Upper lobe of left lung (tissue), 6 donors: ENCODE measurements around the gene CMTM1. TPM values are rescaled to one million over a fixed set of nuclear protein-coding genes. Genes with fewer than 3 reads are reported as not detected.
"Not testable (repeated sequence)": the region's sequence is repeated elsewhere in the genome, so short reads cannot be mapped to it uniquely, and the experiment has no call there.

Experiments
- ATAC-seq, 2 donors: fragments of 200-7000 bp; cut with Tn5 transposase; one replicate each; pipeline ENCODE4 v1.9.1; 2022; ENCODE audit warnings: mild to moderate bottlenecking in 2 of 2, moderate library complexity in 2 of 2; ENCODE audit not compliant: low FRiP score in 2 of 2
- DNase-seq, 2 donors: peaks; one replicate each; pipeline ENCODE4 v3.0.0-alpha.2; 2019 to 2020
- H3K27ac ChIP-seq, 4 donors: fragments of 200-600 bp; sonication (generic); one replicate each; pipeline ENCODE4 v1.5.1; 2016 to 2019
- H3K27me3 ChIP-seq, 4 donors: fragments of 200-600 bp; sonication (generic); one replicate each; pipeline ENCODE4 v1.5.1; 2017 to 2019
- H3K36me3 ChIP-seq, 4 donors: fragments of 200-600 bp; sonication (generic); one replicate each; pipeline ENCODE4 v1.5.1; 2016 to 2019
- H3K4me1 ChIP-seq, 4 donors: fragments of 200-600 bp; sonication (generic); one replicate each; pipeline ENCODE4 v1.5.1; 2018 to 2019
- H3K4me3 ChIP-seq, 4 donors: fragments of 200-600 bp; sonication (generic); one replicate each; pipeline ENCODE4 v1.5.1; 2017 to 2019; ENCODE audit warnings: mild to moderate bottlenecking in 2 of 4, moderate library complexity in 1 of 4
- H3K9me3 ChIP-seq, 4 donors: fragments of 200-600 bp; sonication (generic); one replicate each; pipeline ENCODE4 v1.5.1; 2018 to 2019
- CTCF ChIP-seq, 6 experiments: fragments of 450-650 bp in 4 of 6; fragments of 200-600 bp in 2 of 6; sonication (generic) in 2 of 6; IDR thresholded peaks; one replicate each; pipeline ENCODE4 v1.5.1; 2016 to 2019; ENCODE audit warnings: antibody characterized with exemption in 6 of 6
- EP300 ChIP-seq, 4 donors: sonication (generic); formaldehyde crosslinking; IDR thresholded peaks; one replicate each; pipeline ENCODE4 v1.5.1; 2017; ENCODE audit warnings: antibody characterized with exemption in 4 of 4, control low read depth in 2 of 4
- POLR2A ChIP-seq, 4 donors: fragments of 450-650 bp; IDR thresholded peaks; one replicate each; pipeline ENCODE4 v1.5.1; 2016 to 2017; ENCODE audit warnings: antibody characterized with exemption in 4 of 4, mild to moderate bottlenecking in 2 of 4
- POLR2AphosphoS5 ChIP-seq, 2 donors: sonication (generic); formaldehyde crosslinking; IDR thresholded peaks; one replicate each; pipeline ENCODE4 v1.5.1; 2017; ENCODE audit warnings: antibody characterized with exemption in 2 of 2
- WGBS, 2 donors: methylation state at CpG; one replicate each; pipeline ENCODE4 v1.1.5; 2017 to 2018; 5-methylcytosine and 5-hydroxymethylcytosine counted together
- total RNA-seq, 6 donors: library from RNA; depleted of rRNA in 4 of 6; stranded (reverse); fragments of >200 nt in 4 of 6; gene quantifications; one replicate each; pipeline versions ENCODE4 v1.1.0 to v1.2.1, GENCODE V29; 2016 to 2021
- donor health status: DM: no; HTN: no; CAD: no; lungs with moderate emphysema.
- donor health status: DM: no; HTN: yes; CAD: no; lungs with severe emphysema.

CMTM1 gene
- total RNA-seq, 6 donors from 2014 or later, result 0.61 to 9.5 (median 2.6) TPM; not detected in 2

- no peak overlapping the region for H3K4me3 ChIP-seq
- H3K27ac ChIP-seq, result no peak overlapping the region
- no peak for ATAC-seq
- TF ChIP-seq EP300 (IDR thresholded peaks at IDR 0.05), result no peak
- no peak for TF ChIP-seq POLR2A (IDR thresholded peaks at IDR 0.05)
- no peak for TF ChIP-seq CTCF (IDR thresholded peaks at IDR 0.05)
- no peak for TF ChIP-seq POLR2AphosphoS5 (IDR thresholded peaks at IDR 0.05)
- 89 to 90% methylated on average over 10 to 14 of the region's 14 CpGs for WGBS, 2 donors
- peaks cover 10 to 72% (median 49%) of the 10 kb centered on the region in 4 donors for H3K36me3 ChIP-seq
- H3K27me3 ChIP-seq, result no peaks in the 10 kb centered on the region
- DNase-seq, result no peak
- H3K9me3 ChIP-seq, result no peaks in the 10 kb centered on the region
- peaks cover 19 to 31% (median 29%) of the 10 kb centered on the region in 4 donors for H3K4me1 ChIP-seq
Measured at GRCh38 chr16:66610111-66610820, 44.0 kb downstream of the CMTM1 start.

GRCh38 chr16:66611911-66612310 is 45.7 kb downstream of the CMTM1 start:
- DNase-seq, ATAC-seq, H3K27ac ChIP-seq, H3K27me3 ChIP-seq, H3K4me3 ChIP-seq, H3K9me3 ChIP-seq: not testable (repeated sequence)
- peaks cover 5 to 18% (median 15%) of the 10 kb centered on the region in 4 donors for H3K4me1 ChIP-seq
- 89 to 94% methylated on average over 7 to 8 of the region's 8 CpGs for WGBS, 2 donors
- peaks cover 10 to 75% (median 49%) of the 10 kb centered on the region in 4 donors for H3K36me3 ChIP-seq

GRCh38 chr16:66612422-66612821 is 46.2 kb downstream of the CMTM1 start:
- peaks cover 10 to 75% (median 49%) of the 10 kb centered on the region in 4 donors for H3K36me3 ChIP-seq
- TF ChIP-seq POLR2AphosphoS5 (IDR thresholded peaks at IDR 0.05) (no peak), EP300 (IDR thresholded peaks at IDR 0.05) (no peak), POLR2A (IDR thresholded peaks at IDR 0.05) (no peak), CTCF (IDR thresholded peaks at IDR 0.05) (no peak)
- 89 to 98% methylated on average over 11 to 13 of the region's 14 CpGs for WGBS, 2 donors

GRCh38 chr16:66614161-66614802 is 48.0 kb downstream of the CMTM1 start:
- peaks cover 0 to 6% (median under 1%) of the 10 kb centered on the region in 4 donors for H3K4me1 ChIP-seq
- H3K27me3 ChIP-seq, result no peaks in the 10 kb centered on the region
- no peak overlapping the region for H3K4me3 ChIP-seq
- DNase-seq (no peak), ATAC-seq (no peak)
- H3K9me3 ChIP-seq, result no peaks in the 10 kb centered on the region
- H3K27ac ChIP-seq, result no peak overlapping the region
- 85 to 90% methylated on average over 7 to 12 of the region's 12 CpGs for WGBS, 2 donors
- H3K36me3 ChIP-seq, result peaks cover 10 to 62% (median 49%) of the 10 kb centered on the region in 4 donors
- TF ChIP-seq POLR2A (IDR thresholded peaks at IDR 0.05), result no peak
- no peak for TF ChIP-seq EP300 (IDR thresholded peaks at IDR 0.05)
- no peak for TF ChIP-seq CTCF (IDR thresholded peaks at IDR 0.05)
- TF ChIP-seq POLR2AphosphoS5 (IDR thresholded peaks at IDR 0.05), result no peak

More at GRCh38 chr16:66612422-66612821, 46.2 kb downstream of the CMTM1 start:
- Histone ChIP-seq H3K4me3 (no peak overlapping the region), H3K9me3 (no peaks in the 10 kb centered on the region), H3K27me3 (no peaks in the 10 kb centered on the region), H3K4me1 (peaks cover 5 to 18% (median 14%) of the 10 kb centered on the region in 4 donors), H3K27ac (no peak overlapping the region)
- ATAC-seq (no peak), DNase-seq (no peak)

GRCh38 chr16:66616169-66616568 is 49.9 kb downstream of the CMTM1 start:
- H3K4me3 ChIP-seq, result no peak overlapping the region

More at GRCh38 chr16:66616169-66616568, 49.9 kb downstream of the CMTM1 start:
- ATAC-seq (no peak), DNase-seq (no peak)
- no peak for TF ChIP-seq POLR2A (IDR thresholded peaks at IDR 0.05)
- peaks cover 0 to 6% (median 0%) of the 10 kb centered on the region in 4 donors for H3K4me1 ChIP-seq
- no peaks in the 10 kb centered on the region for H3K9me3 ChIP-seq
- WGBS, 2 donors, result 88 to 91% methylated on average over 4 of the region's 4 CpGs
- H3K27me3 ChIP-seq, result no peaks in the 10 kb centered on the region
- H3K36me3 ChIP-seq, result peaks cover 10 to 49% (median 38%) of the 10 kb centered on the region in 4 donors
- H3K27ac ChIP-seq, result no peak overlapping the region
